ENCODE results near the gene COL4A1.

Gene COL4A1

GRCh38 chr13:110312339-110313031 lies 5.5 kb upstream of the COL4A1 start:
- TF ChIP-seq CTCF (IDR thresholded peaks at IDR 0.05; ENCODE audit: insufficient read depth, low read depth, low read length, missing control alignments): no peak
- peak; percentile 79 for DNase-seq (ENCODE audit: low read depth)
- H3K4me3 ChIP-seq (ENCODE audit: low read length): no peak overlapping the region

GRCh38 chr13:110311443-110312338 lies 4.7 kb upstream of the COL4A1 start:
- no peak overlapping the region for H3K4me3 ChIP-seq (ENCODE audit: low read length)

GRCh38 chr13:110310541-110311442 lies 3.8 kb upstream of the COL4A1 start:
- no peak for TF ChIP-seq CTCF (IDR thresholded peaks at IDR 0.05; ENCODE audit: insufficient read depth, low read depth, low read length, missing control alignments)
- no peak overlapping the region for H3K4me3 ChIP-seq (ENCODE audit: low read length)
- no peak for DNase-seq (ENCODE audit: low read depth)

More at GRCh38 chr13:110311443-110312338, 4.7 kb upstream of the COL4A1 start:
- no peak for DNase-seq (ENCODE audit: low read depth)
- no peak for TF ChIP-seq CTCF (IDR thresholded peaks at IDR 0.05; ENCODE audit: insufficient read depth, low read depth, low read length, missing control alignments)

GRCh38 chr13:110309661-110310524 lies 2.9 kb upstream of the COL4A1 start:
- DNase-seq (ENCODE audit: low read depth): no peak
- no peak for TF ChIP-seq CTCF (IDR thresholded peaks at IDR 0.05; ENCODE audit: insufficient read depth, low read depth, low read length, missing control alignments)
- H3K4me3 ChIP-seq (ENCODE audit: low read length): no peak overlapping the region

GRCh38 chr13:110308656-110309359 lies 1.9 kb upstream of the COL4A1 start:
- no peak for TF ChIP-seq CTCF (IDR thresholded peaks at IDR 0.05; ENCODE audit: insufficient read depth, low read depth, low read length, missing control alignments)
- peak overlapping the region; percentile 61 for H3K4me3 ChIP-seq (ENCODE audit: low read length)
- no peak for DNase-seq (ENCODE audit: low read depth)

Measured in epithelial cell of esophagus (primary cell).